Effector CD8-positive, alpha-beta T cell (primary cell): Measurements from ENCODE around the gene PCBD2.
"Not testable (repeated sequence)": the region's sequence is repeated elsewhere in the genome, so short reads cannot be mapped to it uniquely, and the experiment has no call there.

ENCODE experiments used
- DNase-seq: peaks from one replicate; lab custom pipeline; 2025; lab: John Stamatoyannopoulos, UW

PCBD2 gene

GRCh38 chr5:134905246-134905996, 490 bp downstream of the PCBD2 start:
- peak; percentile 27 for DNase-seq

GRCh38 chr5:134906811-134907210, 1.9 kb downstream of the PCBD2 start:
- DNase-seq, result no peak

GRCh38 chr5:134910752-134911151, 5.8 kb downstream of the PCBD2 start:
- not testable (repeated sequence) for DNase-seq

GRCh38 chr5:134911285-134912206, 6.6 kb downstream of the PCBD2 start:
- DNase-seq, result no peak

- no peak for DNase-seq
These were observed 8.3 kb downstream of the PCBD2 start for GRCh38 chr5:134913254-134913653.

GRCh38 chr5:134913795-134914194, 8.9 kb downstream of the PCBD2 start:
- DNase-seq, result no peak

- no peak for DNase-seq
These were observed 12.3 kb downstream of the PCBD2 start for GRCh38 chr5:134917070-134917815.

- no peak for DNase-seq
These were observed 13.9 kb downstream of the PCBD2 start for GRCh38 chr5:134918861-134919260.

- no peak for DNase-seq
These were observed 16.1 kb downstream of the PCBD2 start for GRCh38 chr5:134920848-134921575.

- no peak for DNase-seq
These were observed 27.6 kb downstream of the PCBD2 start for GRCh38 chr5:134932508-134932907.

GRCh38 chr5:134934202-134934601, 29.3 kb downstream of the PCBD2 start:
- no peak for DNase-seq

- DNase-seq, result no peak
These were observed 31.0 kb downstream of the PCBD2 start for GRCh38 chr5:134935711-134936602.

GRCh38 chr5:134937526-134937925, 32.6 kb downstream of the PCBD2 start:
- no peak for DNase-seq

- DNase-seq, result no peak
These were observed 33.1 kb downstream of the PCBD2 start for GRCh38 chr5:134938030-134938429.

GRCh38 chr5:134939500-134939899, 34.6 kb downstream of the PCBD2 start:
- no peak for DNase-seq

- DNase-seq, result no peak
These were observed 38.6 kb downstream of the PCBD2 start for GRCh38 chr5:134943547-134943946.

GRCh38 chr5:134944630-134945029, 39.7 kb downstream of the PCBD2 start:
- DNase-seq, result no peak

GRCh38 chr5:134945041-134945440, 40.1 kb downstream of the PCBD2 start:
- DNase-seq, result no peak

- DNase-seq, result no peak
These were observed 44.0 kb downstream of the PCBD2 start for GRCh38 chr5:134948911-134949310.

- no peak for DNase-seq
These were observed 44.4 kb downstream of the PCBD2 start for GRCh38 chr5:134949316-134949715.
